ENCODE measurements around the gene DDX21. TPM values are rescaled to one million over a fixed set of nuclear protein-coding genes. Genes with fewer than 3 reads are reported as not detected.

Gene DDX21
- total and polyA plus RNA-seq, 2 of the 13 experiments (the other 11 are each of a cell fraction or from before 2014, with no cell fraction given): 52.5 to 147 TPM

DNA sequence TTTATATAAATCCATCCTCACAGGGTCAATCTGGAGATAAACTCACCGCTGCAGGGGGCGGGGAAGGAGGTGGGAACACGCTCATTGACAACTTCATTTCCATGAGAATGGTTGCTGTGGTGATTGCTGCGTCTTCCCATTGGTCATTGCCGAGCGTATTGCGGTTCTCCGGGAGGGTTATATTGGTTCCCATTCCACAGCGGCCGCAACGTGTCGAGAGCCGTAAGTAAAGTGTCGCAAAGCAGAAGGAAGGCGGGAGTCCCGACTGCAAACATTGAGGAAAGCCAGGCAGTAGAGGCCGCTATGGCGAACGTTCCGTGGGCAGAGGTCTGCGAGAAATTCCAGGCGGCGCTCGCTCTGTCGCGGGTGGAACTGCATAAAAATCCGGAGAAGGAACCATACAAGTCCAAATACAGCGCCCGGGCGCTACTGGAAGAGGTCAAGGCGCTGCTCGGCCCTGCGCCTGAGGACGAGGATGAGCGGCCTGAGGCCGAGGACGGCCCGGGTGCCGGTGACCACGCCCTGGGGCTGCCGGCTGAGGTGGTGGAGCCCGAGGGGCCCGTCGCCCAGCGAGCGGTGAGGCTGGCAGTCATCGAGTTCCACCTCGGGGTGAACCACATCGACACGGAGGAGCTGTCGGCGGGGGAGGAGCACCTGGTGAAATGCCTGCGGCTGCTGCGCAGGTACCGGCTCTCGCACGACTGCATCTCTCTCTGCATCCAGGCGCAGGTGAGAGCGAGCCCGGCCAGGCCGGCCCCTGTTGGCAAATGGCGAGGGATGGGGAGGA, 32.8 kb downstream of the DDX21 start, which contains the start of gene KIFBP (continued):
- TF ChIP-seq ZBTB40 (IDR thresholded peaks at IDR 0.05) (no peak), ZBTB40 (CRISPR knock-in tag; IDR thresholded peaks at IDR 0.05) (peak; percentile 49), ZNF616 (CRISPR knock-in tag; IDR thresholded peaks at IDR 0.05; ENCODE audit: low read depth) (peak; percentile 64; the same call in 1 of the 2 replicates), PRDM10 (CRISPR knock-in tag; IDR thresholded peaks at IDR 0.05; ENCODE audit: low read depth) (0 out of 2 replicates have a peak, but pooled peaks have one; percentile 51), ZNF607 (CRISPR knock-in tag; IDR thresholded peaks at IDR 0.05; ENCODE audit: borderline replicate concordance) (peak; percentile 89), STAT5B (CRISPR knock-in tag; IDR thresholded peaks at IDR 0.05) (no peak), PRPF4 (IDR thresholded peaks at IDR 0.05; ENCODE audit: low read depth, low read length, poor library complexity, severe bottlenecking) (no peak), ZNF7 (CRISPR knock-in tag; IDR thresholded peaks at IDR 0.05) (no peak), TCF7 (IDR thresholded peaks at IDR 0.05; ENCODE audit: low read depth) (no peak), MLLT10 (CRISPR knock-in tag; IDR thresholded peaks at IDR 0.05) (no peak), ZNF276 (CRISPR knock-in tag; IDR thresholded peaks at IDR 0.05; ENCODE audit: low read depth) (peak; percentile 67; the same call in 1 of the 2 replicates), NONO (IDR thresholded peaks at IDR 0.05) (no peak), NONO (CRISPR knock-in tag; conservative IDR thresholded peaks at IDR 0.05) (peak; percentile 68; the same call in 1 of the 2 replicates), SMAD9 (CRISPR knock-in tag; IDR thresholded peaks at IDR 0.05) (0 out of 2 replicates have a peak, but pooled peaks have one; percentile 68), RFXANK (CRISPR knock-in tag; IDR thresholded peaks at IDR 0.05) (0 out of 2 replicates have a peak, but pooled peaks have one; percentile 29)

Measured in HepG2 (cell line).